CD14-positive monocyte (primary cell): ENCODE measurements around the gene ST7L. TPM values are rescaled to one million over a fixed set of nuclear protein-coding genes. Genes with fewer than 3 reads are reported as not detected.

Experiments used
- DNase-seq, 3 donors: peaks; one replicate each; pipeline ENCODE4 v3.0.0-alpha.2; 2011 to 2022
- H2AFZ ChIP-seq: 2 replicates; pipeline ENCODE4 v1.6.0; 2012; ENCODE audit warnings: mild to moderate bottlenecking, low read depth, low read length, inconsistent platforms; ENCODE audit not compliant: insufficient read depth, poor library complexity, severe bottlenecking
- H3K27ac ChIP-seq, 2 donors: 1 replicate in 1 of 2; 2 replicates in 1 of 2; pipeline ENCODE4 v1.5.1; 2012 to 2013; ENCODE audit warnings: low read length in 2 of 2, control low read depth in 1 of 2, inconsistent platforms in 1 of 2, low read depth in 1 of 2, mild to moderate bottlenecking in 1 of 2
- H3K27me3 ChIP-seq, 2 donors: one replicate each; pipeline versions ENCODE4 v1.6.0 to v1.6.1; 2011 to 2013; ENCODE audit warnings: low read length in 2 of 2; ENCODE audit not compliant: control insufficient read depth in 2 of 2, insufficient read depth in 2 of 2
- H3K36me3 ChIP-seq, 2 donors: replicated peaks in 1 of 2; 1 replicate in 1 of 2; 2 replicates in 1 of 2; pipeline versions ENCODE4 v1.5.1 to v1.6.1; 2012 to 2013; ENCODE audit warnings: low read length in 2 of 2, control low read depth in 1 of 2, inconsistent platforms in 1 of 2, mild to moderate bottlenecking in 1 of 2; ENCODE audit not compliant: insufficient read depth in 2 of 2, control insufficient read depth in 1 of 2
- H3K4me1 ChIP-seq, 2 donors: 1 replicate in 1 of 2; 2 replicates in 1 of 2; pipeline versions ENCODE4 v1.5.1 to v1.6.1; 2012 to 2013; ENCODE audit warnings: low read length in 2 of 2, control low read depth in 1 of 2, inconsistent platforms in 1 of 2, mild to moderate bottlenecking in 1 of 2, moderate library complexity in 1 of 2; ENCODE audit not compliant: insufficient read depth in 2 of 2, control insufficient read depth in 1 of 2
- H3K4me2 ChIP-seq: replicated peaks from 2 replicates; pipeline ENCODE3; 2012; ENCODE audit warnings: low read length, moderate library complexity, mild to moderate bottlenecking; ENCODE audit not compliant: poor library complexity, severe bottlenecking; ENCODE audit errors: extremely low read depth
- H3K4me3 ChIP-seq, 3 experiments: fragments of 200-600 bp in 1 of 3; sonication (generic) in 1 of 3; replicated peaks in 1 of 3; 1 replicate in 2 of 3; 2 replicates in 1 of 3; pipeline ENCODE4 v1.5.1; 2011 to 2013; ENCODE audit warnings: low read length in 3 of 3, mild to moderate bottlenecking in 3 of 3, control low read depth in 2 of 3, low read depth in 2 of 3, inconsistent platforms in 1 of 3, moderate library complexity in 1 of 3
- H3K79me2 ChIP-seq: 2 replicates; pipeline ENCODE4 v1.6.0; 2012; ENCODE audit warnings: mild to moderate bottlenecking, control low read depth, inconsistent platforms, low read length, moderate library complexity; ENCODE audit not compliant: insufficient read depth
- H3K9ac ChIP-seq: 2 replicates; pipeline ENCODE4 v1.6.0; 2017; ENCODE audit warnings: low read length, mild to moderate bottlenecking; ENCODE audit not compliant: insufficient read depth, poor library complexity, severe bottlenecking
- H3K9me3 ChIP-seq, 2 donors: replicated peaks in 1 of 2; 1 replicate in 1 of 2; 2 replicates in 1 of 2; pipeline versions ENCODE4 v1.5.1 to v1.6.1; 2012 to 2013; ENCODE audit warnings: low read length in 2 of 2, control low read depth in 1 of 2; ENCODE audit not compliant: control insufficient read depth in 1 of 2, insufficient read depth in 1 of 2
- H4K20me1 ChIP-seq: 2 replicates; pipeline ENCODE4 v1.6.0; 2012; ENCODE audit warnings: mild to moderate bottlenecking, low read length, control low read depth, moderate library complexity; ENCODE audit not compliant: insufficient read depth
- H3K27ac Mint-ChIP-seq, 7 donors: one replicate each; pipeline ENCODE4 v1.8.0; 2020; ENCODE audit warnings: mild to moderate bottlenecking in 7 of 7, mixed read lengths in 7 of 7, moderate library complexity in 6 of 7, inconsistent platforms in 2 of 7
- H3K27me3 Mint-ChIP-seq, 3 donors: one replicate each; pipeline ENCODE4 v1.8.0; 2021 to 2022; ENCODE audit warnings: low read depth in 3 of 3, mild to moderate bottlenecking in 3 of 3, mixed read lengths in 3 of 3, moderate library complexity in 3 of 3, inconsistent platforms in 1 of 3
- H3K36me3 Mint-ChIP-seq, 2 donors: one replicate each; pipeline ENCODE4 v1.8.0; 2020; ENCODE audit warnings: mixed read lengths in 2 of 2, inconsistent platforms in 1 of 2, mild to moderate bottlenecking in 1 of 2
- H3K4me1 Mint-ChIP-seq: one replicate; pipeline ENCODE4 v1.8.0; 2020; ENCODE audit warnings: mild to moderate bottlenecking, mixed read lengths
- H3K4me3 Mint-ChIP-seq, 2 donors: one replicate each; pipeline ENCODE4 v1.8.0; 2020; ENCODE audit warnings: mild to moderate bottlenecking in 2 of 2, mixed read lengths in 2 of 2, moderate library complexity in 1 of 2
- H3K9me3 Mint-ChIP-seq, 7 donors: one replicate each; pipeline ENCODE4 v1.8.0; 2020 to 2022; ENCODE audit warnings: mixed read lengths in 7 of 7, mild to moderate bottlenecking in 6 of 7, moderate library complexity in 6 of 7, inconsistent platforms in 2 of 7
- WGBS: methylation state at CpG from one replicate; pipeline ENCODE4 v1.1.5; 2013; ENCODE audit warnings: missing lambda C conversion rate; ENCODE audit not compliant: insufficient coverage; 5-methylcytosine and 5-hydroxymethylcytosine counted together
- intact Hi-C, 2 donors: fragments of 100-400 bp; cut with micrococcal nuclease; formaldehyde crosslinking; loops; one replicate each; pipeline versions ENCODE4 v1.15.0 to v1.15.1; 2023
- polyA plus RNA-seq, 3 donors: library from polyadenylated mRNA; depleted of rRNA in 1 of 3; unstranded in 2 of 3; stranded (reverse) in 1 of 3; fragments of 300-500 nt in 2 of 3; fragments of >200 nt in 1 of 3; fragmentation: Illumina TruSeq in 2 of 3; gene quantifications; 1 replicate in 2 of 3; 2 replicates in 1 of 3; pipeline ENCODE4 v1.2.3, GENCODE V29; 2012 to 2021
- TF ChIP-seq, protein P1 (sequence below): fragments of 200-600 bp; IDR thresholded peaks from one replicate; pipeline ENCODE4 v1.8.0; 2022; ENCODE audit warnings: antibody characterized with exemption, mild to moderate bottlenecking

The ST7L gene
- polyA plus RNA-seq, 3 donors = 5.4 to 10.0 (median 6.1) TPM

DNA sequence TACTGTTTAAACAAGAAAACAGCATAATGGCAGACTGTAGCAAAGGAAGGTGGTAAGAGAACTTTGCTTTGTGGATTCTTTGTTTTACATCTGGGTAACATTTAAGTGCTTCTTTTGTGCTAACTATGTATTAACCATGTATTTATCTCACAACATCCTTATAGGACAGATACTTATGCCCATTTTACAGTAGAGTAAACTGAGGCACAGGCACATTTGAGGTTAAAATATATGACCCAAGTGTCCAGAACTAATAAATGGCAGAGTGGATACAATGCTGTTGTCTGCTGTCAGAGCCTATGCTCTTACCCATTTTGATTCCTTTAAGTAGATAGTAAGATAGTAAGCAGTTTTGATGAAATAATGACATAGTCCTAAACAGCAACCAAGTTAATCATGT is 7.9 kb upstream of the ST7L start:
- peaks cover 100% of the 10 kb centered on the region for H3K79me2 ChIP-seq
- H3K36me3 ChIP-seq = peaks cover 14 to 34% of the 10 kb centered on the region in 2 donors
- Mint-ChIP-seq H3K9me3 (peaks cover 0 to 2% (median 0%) of the 10 kb centered on the region in 7 donors), H3K36me3 (peaks cover 24 to 61% of the 10 kb centered on the region in 2 donors), H3K4me3 (no peak overlapping the region), H3K4me1 (peaks cover 63% of the 10 kb centered on the region), H3K27me3 (no peaks in the 10 kb centered on the region), H3K27ac (peak overlapping the region in 6 of 7 donors; percentile 38 to 79 (median 54))
- H3K4me2 ChIP-seq = peak overlapping the region; percentile 15
- TF ChIP-seq, protein P1, sequence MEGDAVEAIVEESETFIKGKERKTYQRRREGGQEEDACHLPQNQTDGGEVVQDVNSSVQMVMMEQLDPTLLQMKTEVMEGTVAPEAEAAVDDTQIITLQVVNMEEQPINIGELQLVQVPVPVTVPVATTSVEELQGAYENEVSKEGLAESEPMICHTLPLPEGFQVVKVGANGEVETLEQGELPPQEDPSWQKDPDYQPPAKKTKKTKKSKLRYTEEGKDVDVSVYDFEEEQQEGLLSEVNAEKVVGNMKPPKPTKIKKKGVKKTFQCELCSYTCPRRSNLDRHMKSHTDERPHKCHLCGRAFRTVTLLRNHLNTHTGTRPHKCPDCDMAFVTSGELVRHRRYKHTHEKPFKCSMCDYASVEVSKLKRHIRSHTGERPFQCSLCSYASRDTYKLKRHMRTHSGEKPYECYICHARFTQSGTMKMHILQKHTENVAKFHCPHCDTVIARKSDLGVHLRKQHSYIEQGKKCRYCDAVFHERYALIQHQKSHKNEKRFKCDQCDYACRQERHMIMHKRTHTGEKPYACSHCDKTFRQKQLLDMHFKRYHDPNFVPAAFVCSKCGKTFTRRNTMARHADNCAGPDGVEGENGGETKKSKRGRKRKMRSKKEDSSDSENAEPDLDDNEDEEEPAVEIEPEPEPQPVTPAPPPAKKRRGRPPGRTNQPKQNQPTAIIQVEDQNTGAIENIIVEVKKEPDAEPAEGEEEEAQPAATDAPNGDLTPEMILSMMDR = no peak
- intact Hi-C loops = loop anchor here in 1 of 2 donors (5.0 kb wide), 2 partner anchors 45 to 80 kb away; partner anchors contain the start of genes MOV10 and RHOC
- peak overlapping the region in 1 of 2 donors; percentile 57 for H3K27ac ChIP-seq
- H3K9me3 ChIP-seq = no peaks in the 10 kb centered on the region
- H4K20me1 ChIP-seq = peaks cover 94% of the 10 kb centered on the region
- H2AFZ ChIP-seq = no peak overlapping the region
- no peak for DNase-seq
- peaks cover 29 to 77% of the 10 kb centered on the region in 2 donors for H3K4me1 ChIP-seq
- no peak overlapping the region for H3K4me3 ChIP-seq
- no peaks in the 10 kb centered on the region for H3K27me3 ChIP-seq
- no peak overlapping the region for H3K9ac ChIP-seq

DNA sequence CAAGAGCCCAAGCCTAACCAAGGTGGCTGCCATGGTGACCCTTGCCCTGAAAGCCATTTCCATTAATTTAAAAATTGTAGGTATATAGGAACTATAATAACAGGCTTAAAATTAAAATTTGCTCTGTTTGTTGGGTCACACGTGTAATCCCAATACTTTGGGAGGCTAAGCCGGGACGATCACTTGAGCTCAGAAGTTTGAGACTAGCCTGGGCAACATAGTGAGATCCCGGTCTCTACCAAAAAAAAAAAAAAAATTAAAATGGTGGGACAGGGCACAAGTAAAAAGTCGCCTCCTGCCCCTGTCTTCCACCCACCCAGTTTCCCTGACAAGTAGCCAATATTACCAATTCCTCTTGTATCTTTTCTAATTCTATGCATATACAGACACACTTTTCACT is 7.3 kb upstream of the ST7L start:
- Mint-ChIP-seq H3K4me1 (peaks cover 67% of the 10 kb centered on the region), H3K27me3 (no peaks in the 10 kb centered on the region), H3K9me3 (peaks cover 0 to 2% (median 0%) of the 10 kb centered on the region in 7 donors), H3K36me3 (peaks cover 24 to 55% of the 10 kb centered on the region in 2 donors), H3K27ac (peak overlapping the region in 6 of 7 donors; percentile 26 to 86 (median 68)), H3K4me3 (no peak overlapping the region)
- DNase-seq = no peak
- TF ChIP-seq, protein P1 = no peak
- Histone ChIP-seq H3K27ac (peak overlapping the region in 1 of 2 donors; percentile 65), H3K27me3 (no peaks in the 10 kb centered on the region), H3K9ac (no peak overlapping the region), H2AFZ (no peak overlapping the region), H3K4me3 (no peak overlapping the region), H3K4me1 (peaks cover 36 to 82% of the 10 kb centered on the region in 2 donors), H4K20me1 (peaks cover 92% of the 10 kb centered on the region), H3K4me2 (no peak overlapping the region), H3K9me3 (no peaks in the 10 kb centered on the region), H3K36me3 (peaks cover 11 to 27% of the 10 kb centered on the region in 2 donors), H3K79me2 (peaks cover 100% of the 10 kb centered on the region)
- intact Hi-C loops = loop anchor here in 1 of 2 donors (5.0 kb wide), 2 partner anchors 46 to 81 kb away; partner anchors contain the start of genes MOV10 and RHOC
- WGBS = 100% methylated on average over 4 of the region's 5 CpGs
